GM19455 (cell line): ENCODE results near the gene BRD3OS.

Experiments
- ATAC-seq: cut with Tn5 transposase; IDR thresholded peaks from one replicate; pipeline ENCODE4 v1.9.1; 2021; ENCODE audit not compliant: unreplicated experiment

The BRD3OS gene

DNA sequence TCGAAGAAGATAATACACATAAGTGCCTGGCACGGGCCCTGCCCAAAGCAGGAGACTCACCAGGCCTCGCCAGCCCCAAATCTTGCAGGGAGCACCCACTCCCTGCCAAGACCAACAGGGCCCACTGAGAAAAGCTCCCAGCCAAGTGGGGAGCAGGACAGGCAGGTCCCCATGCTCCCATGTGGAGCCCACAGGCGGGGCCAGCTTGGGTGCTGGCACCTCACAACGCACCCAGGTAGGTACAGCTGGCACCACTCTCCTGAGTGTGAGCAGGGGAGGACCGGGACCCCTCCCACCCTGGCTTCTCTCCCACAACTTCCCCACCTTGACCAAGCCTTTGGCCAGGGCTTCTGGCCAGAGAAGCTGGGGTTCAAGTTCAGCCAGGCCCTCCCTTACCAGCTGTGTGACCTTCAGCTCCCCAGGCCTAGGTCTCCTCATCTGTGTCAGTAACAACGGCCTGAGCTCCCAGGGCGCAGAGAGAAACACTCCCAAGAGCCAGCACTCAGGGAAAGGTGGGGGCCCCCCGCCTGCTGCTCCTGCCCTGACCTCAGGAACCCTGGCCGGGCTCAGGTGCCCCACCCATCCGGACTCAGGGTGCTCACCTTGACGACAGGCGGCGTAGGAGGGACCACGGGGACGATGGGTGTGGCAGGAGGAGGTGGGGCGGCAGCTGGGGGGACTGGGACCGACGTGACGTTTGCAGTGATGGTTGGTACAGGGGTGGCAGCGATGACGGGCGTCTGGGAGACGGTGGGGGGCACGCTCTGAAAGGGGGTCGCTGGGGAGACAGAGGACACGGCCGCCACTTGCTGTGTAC is 24.7 kb downstream of the BRD3OS start:
- ATAC-seq = no peak

DNA sequence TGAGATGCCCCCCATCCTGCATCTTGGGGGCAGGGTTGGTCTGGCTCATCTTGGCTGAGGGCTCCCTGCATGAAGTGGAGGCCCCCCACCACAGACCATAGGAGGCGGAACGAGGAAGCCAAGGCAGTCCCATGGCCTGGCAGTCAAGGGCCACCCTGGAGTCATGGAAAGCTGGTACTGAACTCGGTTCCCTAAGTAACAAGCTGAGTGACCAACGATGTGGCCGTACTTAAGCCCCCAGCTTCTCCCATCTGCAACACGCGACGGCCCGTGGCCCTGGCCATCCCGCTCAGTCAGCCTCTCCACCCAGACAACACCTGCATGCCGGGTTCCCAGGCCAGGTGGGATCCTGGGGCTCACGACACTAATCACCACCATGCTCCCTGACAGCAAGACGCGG is 25.4 kb downstream of the BRD3OS start:
- ATAC-seq = no peak

DNA sequence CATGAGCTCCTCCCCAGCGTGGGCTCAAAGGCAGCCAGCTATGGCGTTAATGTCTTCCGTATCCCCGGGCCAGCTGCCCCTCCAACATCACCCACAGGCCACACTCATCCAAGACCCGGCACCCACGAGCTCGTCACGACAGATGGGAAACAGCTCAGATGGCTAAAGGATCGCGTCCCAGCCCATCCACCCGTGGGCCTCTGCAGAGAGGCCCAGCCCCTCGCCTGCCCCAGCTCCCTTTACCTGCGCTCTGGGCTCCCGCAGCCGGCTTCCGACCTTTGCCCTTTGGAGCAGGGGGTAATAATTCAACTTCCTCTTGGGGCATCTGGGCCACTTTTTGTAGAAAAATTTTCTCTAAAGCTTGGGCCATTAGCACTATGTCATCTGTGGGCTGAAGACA is 26.0 kb downstream of the BRD3OS start:
- ATAC-seq = no peak

DNA sequence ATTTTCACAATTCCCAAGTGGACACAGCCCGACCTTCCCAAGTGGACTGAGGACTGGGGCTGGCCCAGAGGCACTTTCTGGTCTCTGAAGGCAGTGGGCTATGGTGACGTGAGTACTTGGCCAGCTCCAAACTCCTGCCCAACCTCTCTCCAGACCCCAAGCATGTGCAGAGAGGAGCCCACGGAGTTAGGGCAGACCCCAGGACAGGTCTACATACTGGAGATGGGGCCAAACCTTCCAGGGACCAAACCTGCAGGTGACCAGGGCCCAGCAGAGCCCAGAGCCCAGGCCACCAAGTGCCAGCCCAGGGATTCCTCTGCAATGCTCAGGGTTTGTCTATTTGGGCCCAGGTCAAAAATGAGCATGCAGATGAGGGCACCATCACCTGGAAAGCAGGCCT is 27.2 kb downstream of the BRD3OS start:
- ATAC-seq = no peak

DNA sequence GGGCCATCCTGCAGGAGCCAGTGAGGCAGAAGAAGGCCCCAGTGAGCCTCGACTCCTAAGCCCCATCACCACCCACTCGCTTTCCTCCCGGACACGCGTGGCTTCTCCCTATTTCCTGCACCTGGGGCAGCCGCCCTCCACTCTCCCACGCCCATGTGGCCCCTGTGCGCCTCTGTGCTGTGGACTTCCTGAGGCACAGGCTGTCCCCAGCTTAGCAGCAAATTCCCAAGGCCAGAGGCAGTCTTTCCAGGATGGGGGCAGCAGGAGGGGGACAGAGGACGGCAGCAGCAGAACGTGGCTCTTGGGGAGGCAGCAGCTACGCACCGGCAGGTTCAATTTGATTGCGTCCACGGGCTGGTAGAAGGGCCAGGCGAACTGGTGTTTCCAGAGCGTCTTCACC is 27.7 kb downstream of the BRD3OS start:
- ATAC-seq = no peak

DNA sequence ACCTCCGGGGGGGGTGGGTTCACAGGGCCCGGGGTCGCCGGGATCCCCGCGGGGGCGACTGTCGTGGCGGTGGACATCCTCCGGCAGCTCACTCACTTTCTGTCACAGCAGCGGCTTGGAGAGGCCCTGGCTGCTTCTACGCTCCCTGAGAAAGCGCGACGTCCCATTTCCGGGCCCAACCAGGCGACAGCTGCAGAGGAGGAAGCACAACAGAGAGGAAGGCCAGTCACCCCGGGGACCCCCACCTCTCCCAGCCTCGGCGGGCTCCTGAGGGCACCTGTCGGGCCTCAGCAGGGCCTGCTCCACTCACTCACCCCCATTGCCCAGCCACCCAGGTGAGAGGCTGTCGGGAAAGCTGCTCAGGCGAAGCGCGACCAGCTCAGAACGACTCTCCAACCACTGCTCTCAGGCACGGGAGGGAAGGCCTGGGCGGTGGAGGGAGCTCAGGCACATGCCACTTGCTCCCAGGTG is 28.2 kb downstream of the BRD3OS start:
- no peak for ATAC-seq

DNA sequence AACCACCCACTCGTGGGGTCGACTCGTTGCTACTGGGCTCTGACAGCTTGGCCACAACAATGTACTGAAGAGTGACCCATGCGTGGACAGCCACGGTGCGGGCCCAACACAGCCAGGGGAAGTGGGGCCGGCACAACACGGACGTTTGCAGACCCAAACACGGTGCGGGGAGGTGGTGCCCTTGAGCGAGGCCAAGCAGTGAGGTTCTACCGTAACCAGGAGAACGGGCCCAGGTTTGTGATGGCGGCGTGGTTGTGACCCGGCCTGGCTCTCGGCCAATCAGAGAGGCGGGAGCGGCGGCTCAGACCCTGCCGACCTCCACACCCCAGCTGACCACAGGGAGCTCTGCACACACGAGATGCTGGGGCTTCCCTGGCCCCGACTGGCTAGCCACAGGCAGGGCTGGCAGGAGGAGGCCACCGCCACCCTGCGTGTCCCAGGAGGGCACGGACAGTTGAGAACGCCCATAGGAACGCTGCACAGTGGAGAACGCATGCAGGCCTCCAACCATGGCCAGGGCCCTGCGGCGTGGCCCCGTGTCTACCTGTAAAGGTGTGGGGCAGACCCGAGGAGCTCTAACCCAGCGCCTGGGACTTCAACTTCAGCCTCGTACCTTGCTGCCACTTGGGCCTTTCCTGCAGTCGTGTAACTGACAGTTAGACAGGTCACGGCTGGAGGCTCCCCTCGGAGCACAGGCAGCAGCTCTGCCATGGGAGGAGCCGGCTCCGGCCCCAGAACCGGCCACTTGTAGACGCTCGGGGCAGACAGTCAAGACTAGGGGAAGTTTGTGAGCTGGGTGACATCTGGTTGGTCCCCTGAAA is 28.9 kb downstream of the BRD3OS start:
- no peak for ATAC-seq

DNA sequence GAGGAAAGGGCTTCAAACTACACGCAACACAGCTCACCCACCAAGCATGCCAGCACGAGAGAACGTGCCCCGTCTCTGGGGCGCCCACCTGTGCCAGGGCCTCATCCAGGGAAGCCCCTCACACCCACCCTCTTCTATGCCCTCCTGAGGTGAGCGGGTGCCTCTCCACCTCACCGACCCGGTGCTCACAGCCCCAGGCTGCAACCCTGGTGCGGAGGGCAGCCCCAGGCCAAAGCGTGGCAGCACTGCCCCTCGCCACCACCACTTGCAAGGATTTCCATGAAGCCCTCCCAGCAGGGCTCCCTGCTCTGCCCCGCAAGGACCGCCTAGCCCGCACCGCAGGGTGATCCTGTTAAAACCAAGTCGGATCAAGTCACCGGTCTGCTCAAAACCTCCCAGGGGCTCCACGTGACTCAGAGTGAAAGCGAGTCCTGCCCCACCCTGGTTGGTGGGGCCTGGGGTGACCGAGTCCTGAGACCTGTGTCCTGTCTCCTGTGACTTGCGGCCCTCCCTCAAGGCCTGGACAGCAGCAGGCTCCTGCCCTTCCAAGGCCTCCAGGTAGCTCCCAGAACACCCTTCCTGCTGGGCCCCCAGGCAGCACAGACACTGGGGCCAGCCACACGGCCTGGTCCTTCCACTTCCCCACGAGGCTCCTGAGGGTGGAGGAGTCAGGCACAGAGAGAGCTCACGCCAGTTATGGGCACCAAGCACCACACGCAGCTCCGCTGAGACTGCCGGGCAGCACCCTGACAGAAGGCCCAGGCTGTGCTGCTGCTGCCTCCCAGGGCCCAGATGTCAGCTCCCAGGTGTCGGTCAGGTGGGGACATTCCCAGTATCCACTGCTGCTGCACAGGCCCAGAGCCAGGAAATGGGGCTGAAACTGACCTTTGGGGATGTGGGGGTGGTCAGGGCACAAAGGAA is 29.9 kb downstream of the BRD3OS start:
- ATAC-seq = no peak

DNA sequence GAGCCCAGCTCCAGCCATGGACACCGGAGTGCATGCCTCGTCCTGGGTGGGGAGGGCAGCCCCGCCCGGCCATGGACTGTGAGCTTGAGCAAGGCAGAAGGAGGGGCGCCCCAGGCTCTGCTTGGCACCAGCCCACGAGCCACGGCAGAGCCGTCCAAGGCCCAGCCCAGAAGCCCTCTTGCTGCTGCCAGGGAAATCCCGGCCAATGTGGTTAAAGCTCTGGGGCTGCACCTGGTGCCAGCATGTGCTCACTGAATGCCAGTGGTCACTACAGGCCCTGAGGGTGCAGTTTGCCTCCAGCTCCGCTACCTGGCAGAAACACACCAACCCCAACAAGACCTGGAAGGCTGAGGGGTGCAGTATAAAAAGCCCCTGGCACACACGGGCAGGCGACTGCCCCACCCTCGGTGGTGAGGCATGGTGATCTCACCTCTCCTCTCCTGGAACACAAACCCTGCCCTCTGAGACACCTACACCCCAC is 30.7 kb downstream of the BRD3OS start:
- no peak for ATAC-seq

DNA sequence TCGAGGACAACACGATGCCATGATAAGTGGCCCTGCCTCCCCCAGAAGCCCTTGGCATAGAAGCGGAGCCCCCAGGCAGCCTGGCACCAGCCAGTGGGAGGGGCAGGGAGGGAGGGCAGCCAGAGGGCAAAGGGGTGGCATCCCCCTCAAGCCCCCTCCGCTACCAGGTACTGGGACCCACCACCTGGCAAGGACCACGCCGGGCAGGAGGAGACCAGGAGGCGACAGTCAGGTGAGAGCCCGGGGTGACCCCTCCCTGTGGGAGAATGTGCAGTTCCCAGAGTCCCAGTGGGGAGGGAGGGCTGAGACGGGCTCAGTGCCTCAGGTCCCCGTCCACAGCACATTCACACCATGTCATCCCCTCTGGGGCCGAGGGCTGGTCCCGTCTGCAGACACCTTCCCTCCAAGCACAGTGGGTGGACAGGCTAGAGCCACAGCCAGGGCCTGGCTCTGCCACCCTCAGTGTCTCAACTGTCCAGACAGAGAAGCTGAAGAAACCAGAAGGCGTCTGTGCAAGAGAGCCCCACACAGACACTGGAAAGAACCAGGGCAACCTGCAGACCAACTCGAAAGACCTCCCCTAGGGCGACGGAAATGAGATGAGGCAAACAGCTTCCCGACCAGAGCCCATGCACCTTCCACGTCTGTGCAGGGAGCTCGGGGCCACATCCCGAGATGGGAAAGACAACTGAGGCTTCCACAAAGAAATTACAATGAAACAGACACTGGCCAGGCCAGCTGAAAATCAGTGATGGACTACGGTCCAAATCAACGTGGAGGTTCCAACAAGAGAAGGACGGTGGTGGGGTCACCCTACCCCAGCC is 31.4 kb downstream of the BRD3OS start:
- ATAC-seq = no peak

DNA sequence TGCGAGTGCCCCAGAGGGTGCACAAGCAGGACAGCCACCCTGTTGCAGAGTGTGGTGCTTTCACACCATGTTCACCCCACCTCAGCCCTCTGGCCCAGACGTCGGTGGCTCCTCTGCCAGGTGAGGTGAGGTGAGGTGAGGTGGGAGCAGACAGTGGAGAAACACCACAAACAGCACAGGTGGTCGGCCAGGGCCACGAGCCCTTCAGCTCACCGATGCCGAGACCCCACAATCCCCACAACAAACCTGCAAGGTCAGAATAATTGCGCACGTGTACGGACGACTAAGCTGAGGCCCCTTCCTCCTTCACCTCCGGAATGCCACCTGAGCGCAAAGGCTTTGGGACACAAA is 32.0 kb downstream of the BRD3OS start:
- no peak for ATAC-seq

DNA sequence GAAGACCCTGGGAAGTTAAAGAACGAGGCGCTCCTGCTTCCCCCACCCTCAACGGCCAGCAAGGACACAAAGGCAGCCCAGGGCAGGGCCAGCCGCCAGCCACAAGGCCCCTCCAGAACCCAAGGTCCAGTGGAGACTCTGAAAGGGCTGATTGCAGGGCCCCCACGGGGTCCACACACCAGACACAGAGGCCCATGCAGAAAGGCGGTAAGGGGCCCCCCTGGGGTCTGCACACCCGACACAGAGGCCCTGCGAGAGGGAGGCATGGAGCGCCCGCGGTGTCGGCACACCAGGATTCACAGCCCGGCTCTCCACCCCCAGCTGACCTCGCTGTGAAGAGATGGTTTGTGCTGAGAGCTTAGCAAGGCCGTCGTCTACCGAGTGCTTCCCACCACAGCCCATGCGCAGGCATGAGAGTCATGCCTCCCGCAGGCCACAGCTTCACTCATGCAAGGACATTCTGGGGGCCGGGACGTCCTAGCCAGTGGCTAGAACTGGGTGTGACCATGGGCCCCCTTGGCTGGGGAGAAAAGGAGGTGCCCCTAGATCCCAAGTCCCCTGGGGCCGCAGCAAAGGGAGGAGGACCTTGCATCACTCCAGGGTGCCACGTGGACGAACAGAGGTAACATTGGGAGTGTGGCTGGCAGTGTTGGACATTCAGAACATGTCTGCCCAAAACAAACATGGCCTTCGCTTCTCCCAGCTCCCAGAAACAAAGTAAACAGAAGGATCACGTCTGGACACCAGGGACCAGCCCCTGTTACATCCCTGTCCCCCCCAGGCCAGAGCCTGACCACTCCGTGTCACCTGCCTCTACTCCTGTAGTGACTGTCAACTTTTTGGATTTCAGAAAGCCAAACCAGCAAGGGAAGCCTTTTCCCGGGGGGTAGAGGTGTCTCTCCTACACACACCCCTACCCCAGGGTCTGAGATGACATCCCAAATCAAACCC is 32.7 kb downstream of the BRD3OS start:
- ATAC-seq = no peak

DNA sequence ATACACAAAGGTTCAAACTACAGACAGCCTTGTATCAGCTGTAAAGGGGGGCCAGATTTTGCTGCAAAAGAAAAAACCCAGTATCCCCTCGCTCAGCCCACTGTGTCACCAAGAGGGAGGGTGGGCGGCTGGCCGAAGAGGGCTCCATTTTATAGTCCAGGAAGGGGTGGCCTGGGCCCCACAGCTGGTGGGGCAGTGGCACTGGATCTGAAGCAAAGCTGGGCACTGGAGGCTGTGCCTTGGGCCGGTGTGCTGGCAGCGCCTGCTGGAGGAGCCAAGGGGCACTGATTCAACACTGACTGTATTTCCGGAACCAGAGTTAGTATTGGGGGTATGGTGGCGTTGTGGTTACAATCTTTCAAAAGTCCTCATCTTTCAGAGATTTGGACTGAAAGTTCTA is 33.4 kb downstream of the BRD3OS start:
- no peak for ATAC-seq

DNA sequence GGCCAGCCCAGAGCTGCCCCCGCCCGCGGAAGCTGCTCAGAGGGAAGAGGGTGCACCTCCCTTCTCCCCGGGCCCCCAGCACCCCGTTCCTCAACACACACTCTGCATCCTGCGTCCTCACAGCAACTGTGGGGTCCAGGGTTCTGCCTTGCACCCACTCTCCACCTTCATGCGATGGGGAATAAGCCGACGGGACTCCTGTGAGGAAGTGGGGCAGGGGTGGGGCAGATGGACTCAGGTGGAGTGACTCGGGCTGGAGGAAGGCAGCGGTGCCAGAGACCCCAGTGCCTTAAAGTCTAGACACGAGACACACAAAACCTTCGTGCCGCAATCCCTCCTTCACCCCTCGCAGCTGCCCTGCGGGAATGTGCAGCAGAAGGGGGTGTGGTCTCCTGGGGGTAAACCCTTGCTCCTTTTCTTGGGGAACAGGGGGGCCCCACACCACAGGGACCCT is 33.9 kb downstream of the BRD3OS start:
- ATAC-seq = no peak

DNA sequence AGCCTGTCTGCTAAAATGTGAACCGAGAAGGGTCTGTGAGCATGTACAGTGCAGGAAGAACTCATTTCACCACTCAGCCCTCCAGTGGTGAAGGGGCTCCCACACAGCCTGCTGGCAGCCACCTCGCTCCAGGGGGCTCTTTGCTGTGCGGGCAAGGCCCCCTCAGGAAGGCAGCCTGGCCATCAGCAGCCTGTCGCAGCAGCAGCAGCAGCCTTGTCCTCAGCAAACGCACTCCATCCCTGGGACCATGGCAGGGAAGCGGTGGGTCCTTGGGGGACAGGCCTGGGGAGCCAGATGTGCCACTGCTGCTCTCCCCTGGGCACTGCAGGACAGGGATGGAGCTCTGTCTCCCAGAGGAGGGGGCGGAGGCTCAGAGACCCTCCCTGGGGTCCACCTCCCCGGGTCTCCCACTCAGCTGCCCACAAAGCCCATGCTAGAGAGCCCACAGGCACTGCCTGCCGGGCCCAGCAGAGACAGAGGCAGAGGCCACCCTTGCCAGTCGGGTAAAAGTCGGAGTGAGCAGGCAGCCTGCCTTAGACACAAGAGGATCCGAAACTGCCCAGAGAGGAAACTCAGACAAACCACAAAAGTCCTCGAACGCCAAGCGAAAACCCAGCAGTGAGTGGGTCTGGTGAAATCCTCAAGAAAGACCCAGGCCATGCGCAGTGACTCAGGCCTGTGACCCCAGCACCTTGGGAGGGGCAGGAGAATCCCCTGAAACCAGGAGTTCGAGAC is 34.5 kb downstream of the BRD3OS start:
- ATAC-seq = peak; percentile 70

DNA sequence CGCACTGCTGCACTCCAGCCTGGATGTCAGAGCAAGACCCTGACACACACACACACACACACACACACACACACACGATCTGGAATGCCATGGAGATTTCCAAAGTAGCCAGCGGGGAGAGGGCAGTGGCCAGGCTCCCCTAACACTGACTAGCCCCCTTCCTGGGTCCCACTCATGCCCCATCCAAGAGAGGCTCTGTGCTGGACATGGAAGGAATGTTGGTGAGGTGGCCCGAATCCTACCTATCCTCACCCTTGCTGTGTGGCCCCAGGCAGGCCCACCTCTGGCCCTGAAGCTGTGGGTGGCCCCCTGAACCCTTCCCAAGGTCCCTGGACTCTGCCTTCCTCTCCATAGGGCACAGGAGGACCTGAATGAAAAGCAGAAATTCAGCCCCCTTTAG is 35.3 kb downstream of the BRD3OS start:
- no peak for ATAC-seq

DNA sequence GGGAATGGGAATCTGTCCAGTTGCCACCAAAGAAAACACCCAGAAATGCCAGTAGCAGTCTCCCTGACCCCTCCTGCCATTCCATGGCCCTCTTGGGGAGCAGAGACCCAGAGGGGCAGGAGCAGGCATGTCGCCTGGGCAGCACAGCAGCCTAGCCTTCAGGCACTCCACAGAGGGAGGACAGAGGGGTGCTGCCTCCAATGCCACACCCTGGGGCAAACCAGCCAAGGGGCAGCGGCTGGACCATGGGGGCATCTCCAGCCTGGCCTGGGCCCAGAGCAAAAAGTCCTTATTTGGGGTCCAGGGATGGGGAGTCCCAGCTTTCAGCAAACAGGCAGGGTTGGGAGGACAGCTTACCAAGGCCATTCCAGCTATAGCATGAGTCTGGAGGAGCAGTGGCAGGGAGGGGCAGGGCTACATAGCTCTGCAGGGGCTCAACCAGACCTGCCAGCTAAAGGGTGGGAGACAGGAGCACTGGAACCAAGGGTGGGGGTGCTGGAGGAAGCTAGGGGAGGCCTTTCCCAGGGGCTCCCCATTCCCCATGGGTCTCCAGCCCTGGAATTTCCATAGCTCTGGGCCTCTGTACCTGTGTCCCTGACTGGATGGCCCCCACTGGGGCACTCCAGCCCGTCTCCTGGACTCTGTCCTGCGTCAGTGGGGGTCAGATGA is 35.9 kb downstream of the BRD3OS start:
- ATAC-seq = no peak
